ENCODE measurements around the gene SEL1L.

DNA sequence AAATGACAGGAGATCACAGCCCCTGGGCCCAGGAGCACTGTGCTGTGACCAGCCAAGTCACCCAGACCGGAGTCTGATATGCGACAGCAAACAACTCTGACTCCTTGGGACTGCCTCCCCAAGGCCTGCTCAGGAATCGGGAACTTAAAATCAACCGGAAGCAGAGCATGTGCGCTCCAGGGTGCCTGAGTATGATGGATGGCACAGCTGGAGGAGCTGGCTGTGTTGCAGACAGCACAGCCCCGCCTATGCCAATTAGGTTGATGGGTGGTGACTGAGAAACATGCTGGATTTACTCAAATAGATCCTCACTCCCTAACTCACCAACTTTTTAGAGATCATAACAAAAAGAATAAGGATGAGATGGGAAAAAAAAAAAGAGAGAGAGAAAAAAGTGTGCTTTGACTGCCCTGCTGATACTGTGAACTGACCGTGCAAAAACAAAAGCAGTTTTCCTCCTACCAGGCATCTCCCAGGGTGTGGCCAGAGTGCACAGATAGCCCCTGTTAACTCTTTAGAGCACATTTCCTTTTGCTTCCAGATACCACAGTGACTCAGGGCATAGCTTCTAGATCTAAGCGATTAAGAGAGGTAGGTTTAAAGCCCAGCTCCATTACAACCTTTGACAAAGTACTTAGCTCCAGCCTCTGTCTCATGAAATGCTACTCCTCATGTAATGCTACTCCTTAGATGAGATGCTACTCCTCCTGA lies 106.2 kb downstream of the SEL1L start:
- TF ChIP-seq POLR2AphosphoS5 (IDR thresholded peaks at IDR 0.05; ENCODE audit: low read depth, low read length), result no peak
- no peak for TF ChIP-seq SIN3A (IDR thresholded peaks at IDR 0.05; ENCODE audit: borderline replicate concordance, insufficient read depth, low read length)
- TF ChIP-seq FOXP2 (optimal IDR thresholded peaks at IDR 0.05; ENCODE audit: borderline replicate concordance, extremely low read depth, extremely low read length, insufficient read depth), result no peak

Measured in PFSK-1 (cell line).